Measurements from ENCODE around the gene CLDN34. TPM values are rescaled to one million over a fixed set of nuclear protein-coding genes. Genes with fewer than 3 reads are reported as not detected.

CLDN34 gene
- total RNA-seq, 2 donors from 2014 or later, result not detected

GRCh38 chrX:9952300-9952699 is 14.9 kb upstream of the CLDN34 start:
- H3K27ac ChIP-seq, result no peak overlapping the region
- DNase-seq (ENCODE audit: low spot score) (no peak), ATAC-seq (ENCODE audit: insufficient number of reproducible peaks, low FRiP score, low read depth) (no peak)
- no peaks in the 10 kb centered on the region for H3K9me3 ChIP-seq
- H3K4me3 ChIP-seq, result no peak overlapping the region
- no peak for TF ChIP-seq CTCF (IDR thresholded peaks at IDR 0.05)
- no peaks in the 10 kb centered on the region for H3K27me3 ChIP-seq (replicated peaks; ENCODE audit: insufficient read depth)
- no peaks in the 10 kb centered on the region for H3K36me3 ChIP-seq
- no peaks in the 10 kb centered on the region for H3K4me1 ChIP-seq (ENCODE audit: control insufficient read depth in 1 of 2, low read depth in 2 of 2)

DNA sequence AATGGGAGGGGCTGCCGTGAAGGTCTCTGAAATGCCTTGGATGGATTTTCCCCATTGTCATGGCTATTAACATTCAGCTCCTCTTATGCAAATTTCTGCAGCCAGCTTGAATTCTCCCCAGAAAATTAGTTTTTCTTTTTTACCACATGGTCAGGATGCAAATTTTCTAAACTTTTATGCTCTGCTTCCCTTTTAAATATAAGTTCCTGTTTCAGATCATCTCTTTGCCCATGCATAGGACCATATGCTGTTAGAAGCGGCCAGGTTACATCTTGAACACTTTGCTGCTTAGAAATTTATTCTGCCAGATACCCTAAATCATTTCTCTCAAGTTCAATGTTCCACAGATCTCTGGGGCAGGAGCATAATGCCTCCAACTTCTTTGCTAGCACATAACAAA is 13.8 kb upstream of the CLDN34 start:
- Histone ChIP-seq H3K4me3 (no peak overlapping the region), H3K36me3 (no peaks in the 10 kb centered on the region), H3K4me1 (ENCODE audit: control insufficient read depth in 1 of 2, low read depth in 2 of 2) (no peaks in the 10 kb centered on the region), H3K9me3 (no peaks in the 10 kb centered on the region), H3K27me3 (replicated peaks; ENCODE audit: insufficient read depth) (no peaks in the 10 kb centered on the region), H3K27ac (no peak overlapping the region)
- ATAC-seq (ENCODE audit: insufficient number of reproducible peaks, low FRiP score, low read depth) (no peak), DNase-seq (ENCODE audit: low spot score) (no peak)
- TF ChIP-seq CTCF (IDR thresholded peaks at IDR 0.05), result no peak

DNA sequence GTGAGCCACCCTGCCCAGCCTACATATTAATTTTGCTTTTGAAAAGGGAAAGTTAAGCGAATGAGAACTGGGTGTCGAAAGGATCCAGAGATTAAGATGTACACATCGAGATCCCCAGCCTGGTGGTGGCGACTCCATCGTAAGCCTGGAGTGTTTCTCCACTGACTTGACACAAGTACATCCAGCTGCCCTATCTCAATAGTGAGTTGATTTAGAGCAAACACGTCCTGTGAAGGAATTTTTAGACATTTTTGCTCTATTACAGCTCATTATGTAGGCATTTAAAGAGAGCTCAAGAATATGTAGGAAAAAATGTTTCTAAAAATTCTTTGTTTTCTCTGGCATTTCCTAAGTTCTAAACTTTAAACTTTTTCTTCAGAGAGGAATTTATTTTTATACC is 11.7 kb upstream of the CLDN34 start:
- H3K27ac ChIP-seq, result no peak overlapping the region
- H3K4me1 ChIP-seq (ENCODE audit: control insufficient read depth in 1 of 2, low read depth in 2 of 2), result no peaks in the 10 kb centered on the region
- DNase-seq (ENCODE audit: low spot score) (no peak), ATAC-seq (ENCODE audit: insufficient number of reproducible peaks, low FRiP score, low read depth) (no peak)
- no peak for TF ChIP-seq CTCF (IDR thresholded peaks at IDR 0.05)
- no peaks in the 10 kb centered on the region for H3K27me3 ChIP-seq (replicated peaks; ENCODE audit: insufficient read depth)
- no peaks in the 10 kb centered on the region for H3K36me3 ChIP-seq
- no peaks in the 10 kb centered on the region for H3K9me3 ChIP-seq
- H3K4me3 ChIP-seq, result no peak overlapping the region

- Histone ChIP-seq H3K4me1 (ENCODE audit: control insufficient read depth in 1 of 2, low read depth in 2 of 2) (no peaks in the 10 kb centered on the region), H3K27ac (no peak overlapping the region), H3K4me3 (no peak overlapping the region), H3K27me3 (replicated peaks; ENCODE audit: insufficient read depth) (no peaks in the 10 kb centered on the region), H3K36me3 (no peaks in the 10 kb centered on the region), H3K9me3 (no peaks in the 10 kb centered on the region)
- no peak for DNase-seq (ENCODE audit: low spot score)
- no peak for ATAC-seq (ENCODE audit: insufficient number of reproducible peaks, low FRiP score, low read depth)
- TF ChIP-seq CTCF (IDR thresholded peaks at IDR 0.05), result no peak
Measured at GRCh38 chrX:9957743-9958142, 9.4 kb upstream of the CLDN34 start.

DNA sequence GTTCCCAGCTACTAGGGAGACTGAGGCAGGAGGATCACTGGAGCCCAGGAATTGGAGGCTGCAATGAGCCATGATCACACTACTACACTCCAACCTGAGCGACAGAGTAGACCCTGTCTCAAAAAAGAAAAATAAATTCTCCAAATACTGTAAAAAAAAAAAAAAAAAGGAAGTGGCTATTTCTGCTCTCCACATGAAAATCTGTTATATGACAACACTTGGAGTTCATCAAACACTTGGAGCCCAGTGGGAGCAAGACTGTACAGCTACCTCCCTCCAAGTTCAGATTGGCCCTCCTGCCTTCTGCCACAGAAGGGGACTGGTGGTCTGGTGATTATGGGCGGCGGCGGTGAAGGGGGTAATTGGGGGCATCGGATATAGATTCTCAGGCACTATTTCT is 9.0 kb upstream of the CLDN34 start:
- H3K27ac ChIP-seq, result no peak overlapping the region
- no peaks in the 10 kb centered on the region for H3K9me3 ChIP-seq
- H3K4me1 ChIP-seq (ENCODE audit: control insufficient read depth in 1 of 2, low read depth in 2 of 2), result no peaks in the 10 kb centered on the region
- no peaks in the 10 kb centered on the region for H3K27me3 ChIP-seq (replicated peaks; ENCODE audit: insufficient read depth)
- TF ChIP-seq CTCF (IDR thresholded peaks at IDR 0.05), result no peak
- no peak for ATAC-seq (ENCODE audit: insufficient number of reproducible peaks, low FRiP score, low read depth)
- no peak for DNase-seq (ENCODE audit: low spot score)
- H3K36me3 ChIP-seq, result no peaks in the 10 kb centered on the region
- no peak overlapping the region for H3K4me3 ChIP-seq
